Measurements from ENCODE around the gene BEX3. TPM values are rescaled to one million over a fixed set of nuclear protein-coding genes. Genes with fewer than 3 reads are reported as not detected.
"Not testable (repeated sequence)": the region's sequence is repeated elsewhere in the genome, so short reads cannot be mapped to it uniquely, and the experiment has no call there.

The BEX3 gene
- total RNA-seq, 1 donor from 2014 or later: 3.3 TPM

- H3K36me3 Mint-ChIP-seq (ENCODE audit: low read depth): no peaks in the 10 kb centered on the region
- no peaks in the 10 kb centered on the region for H3K4me1 Mint-ChIP-seq
- H3K27ac Mint-ChIP-seq: no peak overlapping the region
- no peak overlapping the region for H3K4me3 Mint-ChIP-seq
- H3K27me3 Mint-ChIP-seq: no peaks in the 10 kb centered on the region
- intact Hi-C loops (cut with micrococcal nuclease): no loop called here
- no peaks in the 10 kb centered on the region for H3K9me3 Mint-ChIP-seq
- DNase-seq: no peak
Measured at GRCh38 chrX:103396660-103397059, 20.3 kb downstream of the BEX3 start.

GRCh38 chrX:103397707-103398106 lies 21.4 kb downstream of the BEX3 start:
- Mint-ChIP-seq H3K27ac (no peak overlapping the region), H3K36me3 (ENCODE audit: low read depth) (no peaks in the 10 kb centered on the region), H3K4me3 (no peak overlapping the region), H3K9me3 (no peaks in the 10 kb centered on the region), H3K27me3 (peaks cover 2% of the 10 kb centered on the region), H3K4me1 (no peaks in the 10 kb centered on the region)
- intact Hi-C loops (cut with micrococcal nuclease): no loop called here
- no peak for DNase-seq

GRCh38 chrX:103398421-103398864 lies 22.1 kb downstream of the BEX3 start:
- Mint-ChIP-seq H3K9me3 (no peaks in the 10 kb centered on the region), H3K4me1 (no peaks in the 10 kb centered on the region), H3K27me3 (peaks cover 2% of the 10 kb centered on the region), H3K4me3 (no peak overlapping the region), H3K36me3 (ENCODE audit: low read depth) (no peaks in the 10 kb centered on the region), H3K27ac (no peak overlapping the region)
- intact Hi-C loops (cut with micrococcal nuclease): no loop called here
- no peak for DNase-seq

GRCh38 chrX:103399744-103400143 lies 23.4 kb downstream of the BEX3 start:
- Mint-ChIP-seq H3K4me1 (peaks cover 3% of the 10 kb centered on the region), H3K36me3 (ENCODE audit: low read depth) (no peaks in the 10 kb centered on the region), H3K27me3 (peaks cover 2% of the 10 kb centered on the region), H3K27ac (no peak overlapping the region), H3K9me3 (no peaks in the 10 kb centered on the region), H3K4me3 (no peak overlapping the region)
- intact Hi-C loops (cut with micrococcal nuclease): no loop called here
- no peak for DNase-seq

GRCh38 chrX:103400931-103401330 lies 24.6 kb downstream of the BEX3 start:
- Mint-ChIP-seq H3K36me3 (ENCODE audit: low read depth) (no peaks in the 10 kb centered on the region), H3K9me3 (no peaks in the 10 kb centered on the region), H3K27ac (no peak overlapping the region)

GRCh38 chrX:103404231-103405008 lies 28.1 kb downstream of the BEX3 start:
- H3K36me3 Mint-ChIP-seq (ENCODE audit: low read depth): no peaks in the 10 kb centered on the region
- H3K27ac Mint-ChIP-seq: peak overlapping the region; percentile 75
- DNase-seq: peak; percentile 81
- H3K27me3 Mint-ChIP-seq: peaks cover 2% of the 10 kb centered on the region
- peaks cover 3% of the 10 kb centered on the region for H3K4me1 Mint-ChIP-seq
- intact Hi-C loops (cut with micrococcal nuclease): no loop called here
- no peaks in the 10 kb centered on the region for H3K9me3 Mint-ChIP-seq
- H3K4me3 Mint-ChIP-seq: peak overlapping the region; percentile 85

More at GRCh38 chrX:103400931-103401330, 24.6 kb downstream of the BEX3 start:
- H3K4me1 Mint-ChIP-seq: peaks cover 3% of the 10 kb centered on the region
- no peak for DNase-seq
- intact Hi-C loops (cut with micrococcal nuclease): no loop called here
- peaks cover 2% of the 10 kb centered on the region for H3K27me3 Mint-ChIP-seq
- H3K4me3 Mint-ChIP-seq: no peak overlapping the region

- intact Hi-C loops (cut with micrococcal nuclease): no loop called here
- no peak for DNase-seq
- H3K36me3 Mint-ChIP-seq (ENCODE audit: low read depth): no peaks in the 10 kb centered on the region
- H3K27me3 Mint-ChIP-seq: peaks cover 2% of the 10 kb centered on the region
- peaks cover 3% of the 10 kb centered on the region for H3K4me1 Mint-ChIP-seq
- peak overlapping the region; percentile 75 for H3K27ac Mint-ChIP-seq
- H3K9me3 Mint-ChIP-seq: no peaks in the 10 kb centered on the region
- H3K4me3 Mint-ChIP-seq: peak overlapping the region; percentile 85
Measured at GRCh38 chrX:103405009-103405333, 28.6 kb downstream of the BEX3 start.

- Mint-ChIP-seq H3K9me3 (no peaks in the 10 kb centered on the region), H3K36me3 (ENCODE audit: low read depth) (no peaks in the 10 kb centered on the region), H3K27me3 (peaks cover 2% of the 10 kb centered on the region), H3K27ac (no peak overlapping the region), H3K4me1 (peaks cover 3% of the 10 kb centered on the region), H3K4me3 (no peak overlapping the region)
- DNase-seq: no peak
- intact Hi-C loops (cut with micrococcal nuclease): no loop called here
Measured at GRCh38 chrX:103406256-103406655, 29.9 kb downstream of the BEX3 start.

GRCh38 chrX:103407776-103408175 lies 31.4 kb downstream of the BEX3 start:
- DNase-seq: no peak
- H3K4me3 Mint-ChIP-seq: no peak overlapping the region
- H3K9me3 Mint-ChIP-seq: peaks cover 4% of the 10 kb centered on the region
- no peaks in the 10 kb centered on the region for H3K36me3 Mint-ChIP-seq (ENCODE audit: low read depth)
- H3K27ac Mint-ChIP-seq: no peak overlapping the region
- no peaks in the 10 kb centered on the region for H3K27me3 Mint-ChIP-seq
- H3K4me1 Mint-ChIP-seq: peaks cover 3% of the 10 kb centered on the region
- intact Hi-C loops (cut with micrococcal nuclease): no loop called here

- H3K9me3 Mint-ChIP-seq; H3K27ac Mint-ChIP-seq; intact Hi-C loops (cut with micrococcal nuclease): not testable (repeated sequence)
Measured at GRCh38 chrX:103411721-103412120, 35.4 kb downstream of the BEX3 start.

GRCh38 chrX:103413705-103414387 lies 37.5 kb downstream of the BEX3 start:
- Mint-ChIP-seq H3K27me3 (no peaks in the 10 kb centered on the region), H3K4me3 (no peak overlapping the region), H3K27ac (no peak overlapping the region), H3K36me3 (ENCODE audit: low read depth) (no peaks in the 10 kb centered on the region), H3K4me1 (no peaks in the 10 kb centered on the region), H3K9me3 (peaks cover 4% of the 10 kb centered on the region)
- intact Hi-C loops (cut with micrococcal nuclease): no loop called here
- no peak for DNase-seq

More at GRCh38 chrX:103411721-103412120, 35.4 kb downstream of the BEX3 start:
- H3K4me1 Mint-ChIP-seq; H3K4me3 Mint-ChIP-seq; H3K27me3 Mint-ChIP-seq; H3K36me3 Mint-ChIP-seq (ENCODE audit: low read depth); DNase-seq: not testable (repeated sequence)

GRCh38 chrX:103414561-103414960 lies 38.2 kb downstream of the BEX3 start:
- H3K4me1 Mint-ChIP-seq: no peaks in the 10 kb centered on the region
- H3K27ac Mint-ChIP-seq: no peak overlapping the region
- DNase-seq: no peak
- intact Hi-C loops (cut with micrococcal nuclease): no loop called here
- no peaks in the 10 kb centered on the region for H3K36me3 Mint-ChIP-seq (ENCODE audit: low read depth)
- H3K4me3 Mint-ChIP-seq: no peak overlapping the region
- H3K9me3 Mint-ChIP-seq: peaks cover 4% of the 10 kb centered on the region
- no peaks in the 10 kb centered on the region for H3K27me3 Mint-ChIP-seq

GRCh38 chrX:103415068-103415467 lies 38.7 kb downstream of the BEX3 start:
- H3K4me3 Mint-ChIP-seq: no peak overlapping the region
- no peaks in the 10 kb centered on the region for H3K4me1 Mint-ChIP-seq
- no peaks in the 10 kb centered on the region for H3K36me3 Mint-ChIP-seq (ENCODE audit: low read depth)
- no peak overlapping the region for H3K27ac Mint-ChIP-seq
- H3K9me3 Mint-ChIP-seq: peaks cover 4% of the 10 kb centered on the region
- no peaks in the 10 kb centered on the region for H3K27me3 Mint-ChIP-seq
- no peak for DNase-seq
- intact Hi-C loops (cut with micrococcal nuclease): no loop called here

- Mint-ChIP-seq H3K27ac (no peak overlapping the region), H3K27me3 (no peaks in the 10 kb centered on the region), H3K9me3 (peaks cover 4% of the 10 kb centered on the region), H3K4me3 (no peak overlapping the region), H3K4me1 (no peaks in the 10 kb centered on the region), H3K36me3 (ENCODE audit: low read depth) (no peaks in the 10 kb centered on the region)
- intact Hi-C loops (cut with micrococcal nuclease): no loop called here
- DNase-seq: no peak
Measured at GRCh38 chrX:103415528-103415927, 39.2 kb downstream of the BEX3 start.
